ENCODE results near the gene SMARCAD1.

DNA sequence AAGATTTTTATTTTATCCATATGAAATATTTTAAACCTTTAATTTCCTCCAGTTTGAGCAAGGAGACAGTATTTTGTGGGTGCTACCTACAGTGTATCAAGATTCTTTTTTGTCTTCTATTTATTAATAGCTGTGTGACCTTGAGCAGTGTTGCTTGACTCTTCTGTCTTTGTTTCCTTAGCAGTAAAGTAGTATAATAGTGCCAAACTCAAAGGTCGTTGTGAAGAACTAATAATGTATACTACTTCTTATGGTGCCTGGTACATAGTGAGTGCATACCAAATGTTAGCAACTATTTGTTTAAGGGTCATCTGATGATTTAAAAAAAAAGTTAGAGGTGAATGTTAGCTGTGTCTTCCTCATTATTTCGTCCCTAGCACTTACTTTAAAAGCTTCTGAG, 30.5 kb downstream of the SMARCAD1 start:
- TF ChIP-seq, protein P1, sequence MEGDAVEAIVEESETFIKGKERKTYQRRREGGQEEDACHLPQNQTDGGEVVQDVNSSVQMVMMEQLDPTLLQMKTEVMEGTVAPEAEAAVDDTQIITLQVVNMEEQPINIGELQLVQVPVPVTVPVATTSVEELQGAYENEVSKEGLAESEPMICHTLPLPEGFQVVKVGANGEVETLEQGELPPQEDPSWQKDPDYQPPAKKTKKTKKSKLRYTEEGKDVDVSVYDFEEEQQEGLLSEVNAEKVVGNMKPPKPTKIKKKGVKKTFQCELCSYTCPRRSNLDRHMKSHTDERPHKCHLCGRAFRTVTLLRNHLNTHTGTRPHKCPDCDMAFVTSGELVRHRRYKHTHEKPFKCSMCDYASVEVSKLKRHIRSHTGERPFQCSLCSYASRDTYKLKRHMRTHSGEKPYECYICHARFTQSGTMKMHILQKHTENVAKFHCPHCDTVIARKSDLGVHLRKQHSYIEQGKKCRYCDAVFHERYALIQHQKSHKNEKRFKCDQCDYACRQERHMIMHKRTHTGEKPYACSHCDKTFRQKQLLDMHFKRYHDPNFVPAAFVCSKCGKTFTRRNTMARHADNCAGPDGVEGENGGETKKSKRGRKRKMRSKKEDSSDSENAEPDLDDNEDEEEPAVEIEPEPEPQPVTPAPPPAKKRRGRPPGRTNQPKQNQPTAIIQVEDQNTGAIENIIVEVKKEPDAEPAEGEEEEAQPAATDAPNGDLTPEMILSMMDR (IDR thresholded peaks at IDR 0.05): no peak
- TF ChIP-seq POLR2A (IDR thresholded peaks at IDR 0.05): no peak

All from right lobe of liver (tissue), 4 donors.